Activated CD4-positive, alpha-beta T cell treated with anti-CD3 and anti-CD28 coated beads for 36 hours (primary cell): ENCODE data around the gene DENND1C. TPM values are rescaled to one million over a fixed set of nuclear protein-coding genes. Genes with fewer than 3 reads are reported as not detected.

ENCODE experiments used
- ATAC-seq: fragments of 200-7000 bp; cut with Tn5 transposase; one replicate; pipeline ENCODE4 v1.10.0; 2021; ENCODE audit warnings: mild to moderate bottlenecking, moderate library complexity
- CTCF ChIA-PET: fragments of 350-600 bp; sonication (Branson Sonifier 250); formaldehyde crosslinking; loops from one replicate; lab custom pipeline; 2021; ENCODE audit warnings: antibody characterized with exemption; lab: Charles Lee
- POLR2A ChIA-PET: fragments of 350-600 bp; sonication (Branson Sonifier 250); formaldehyde crosslinking; loops from one replicate; lab custom pipeline; 2021; ENCODE audit warnings: antibody characterized with exemption, inconsistent platforms; lab: Charles Lee
- DNase-seq: peaks from one replicate; pipeline ENCODE4 v3.0.0-alpha.2; 2020
- H3K27ac Mint-ChIP-seq: one replicate; pipeline ENCODE4 v1.8.0; 2021; ENCODE audit warnings: mixed read lengths
- H3K27me3 Mint-ChIP-seq: one replicate; pipeline ENCODE4 v1.8.0; 2021; ENCODE audit warnings: mixed read lengths
- H3K36me3 Mint-ChIP-seq: one replicate; pipeline ENCODE4 v1.8.0; 2021; ENCODE audit warnings: low read depth, mixed read lengths
- H3K4me1 Mint-ChIP-seq: one replicate; pipeline ENCODE4 v1.8.0; 2021; ENCODE audit warnings: mixed read lengths
- H3K4me3 Mint-ChIP-seq: one replicate; pipeline ENCODE4 v1.8.0; 2021; ENCODE audit warnings: mild to moderate bottlenecking, moderate library complexity, mixed read lengths
- H3K9me3 Mint-ChIP-seq: one replicate; pipeline ENCODE4 v1.8.0; 2021; ENCODE audit warnings: low read depth, mixed read lengths
- intact Hi-C, 2 experiments: fragments of 100-400 bp; cut with DNase I in 1 of 2; cut with micrococcal nuclease in 1 of 2; formaldehyde crosslinking; loops; one replicate each; pipeline versions ENCODE4 v1.14.2 to v1.15.1; 2022 to 2024; cut with DNase I, micrococcal nuclease
- total RNA-seq, 2 experiments: library from RNA; stranded (reverse); gene quantifications; one replicate each; pipeline ENCODE4 v1.2.3, GENCODE V29; 2021

The DENND1C gene
- total RNA-seq, 2 experiments from 2014 or later, result 49.5 to 56.3 TPM

DNA sequence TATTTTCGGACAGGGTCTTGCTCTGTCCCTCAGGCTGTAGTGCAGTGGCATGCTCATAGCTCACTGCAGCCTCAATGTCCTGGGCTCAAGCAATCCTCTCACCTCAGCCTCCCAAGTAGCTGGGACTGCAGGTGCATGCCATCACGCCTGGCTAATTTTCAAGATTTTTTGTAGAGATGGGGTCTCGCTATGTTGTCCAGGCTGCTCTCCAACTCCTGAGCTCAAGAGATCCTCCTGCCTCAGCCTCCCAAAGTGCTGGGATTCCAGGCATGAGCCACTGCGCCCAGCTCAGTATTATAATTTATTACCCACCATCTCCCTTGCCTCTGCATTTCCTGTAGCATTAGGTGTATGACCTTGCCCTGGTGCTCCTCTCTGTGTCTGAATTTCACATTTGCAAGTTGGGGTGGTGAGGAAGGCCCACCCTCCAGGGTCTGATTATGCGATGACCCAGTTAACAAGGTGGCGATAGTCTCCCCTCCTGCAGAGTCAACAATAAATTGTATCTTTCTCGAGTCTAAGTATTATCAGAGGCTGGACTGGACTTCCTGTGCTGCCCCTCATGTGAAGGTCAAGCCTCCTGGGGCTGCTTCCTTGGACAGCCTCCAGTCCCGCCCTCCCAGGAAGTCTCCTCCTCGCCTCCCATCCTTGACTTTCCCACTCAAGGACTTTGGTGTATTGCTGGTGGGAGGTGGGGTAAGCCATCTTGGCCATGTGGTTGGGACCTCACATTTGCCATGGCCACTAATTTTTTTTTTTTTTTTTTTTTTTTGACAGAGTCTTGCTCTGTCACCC is 22.0 kb upstream of the DENND1C start:
- ChIA-PET CTCF (interaction anchor here (0.6 to 1.3 kb wide), 5 partner anchors 13 to 277 kb away, joined by 3 read pairs; partner anchors contain the start of gene ALKBH7), POLR2A (no interaction called here)
- Mint-ChIP-seq H3K36me3 (no peaks in the 10 kb centered on the region), H3K9me3 (no peaks in the 10 kb centered on the region), H3K27ac (no peak overlapping the region), H3K4me1 (peaks cover 7% of the 10 kb centered on the region), H3K4me3 (no peak overlapping the region), H3K27me3 (peaks cover 7% of the 10 kb centered on the region)
- DNase-seq, result no peak
- ATAC-seq, result no peak
- intact Hi-C loops, result loop anchor here (1.0 to 5.0 kb wide), 3 partner anchors 41 to 79 kb away; partner anchors contain the start of genes CRB3 (in 1 of the 2) and KHSRP (in 1 of the 2)

DNA sequence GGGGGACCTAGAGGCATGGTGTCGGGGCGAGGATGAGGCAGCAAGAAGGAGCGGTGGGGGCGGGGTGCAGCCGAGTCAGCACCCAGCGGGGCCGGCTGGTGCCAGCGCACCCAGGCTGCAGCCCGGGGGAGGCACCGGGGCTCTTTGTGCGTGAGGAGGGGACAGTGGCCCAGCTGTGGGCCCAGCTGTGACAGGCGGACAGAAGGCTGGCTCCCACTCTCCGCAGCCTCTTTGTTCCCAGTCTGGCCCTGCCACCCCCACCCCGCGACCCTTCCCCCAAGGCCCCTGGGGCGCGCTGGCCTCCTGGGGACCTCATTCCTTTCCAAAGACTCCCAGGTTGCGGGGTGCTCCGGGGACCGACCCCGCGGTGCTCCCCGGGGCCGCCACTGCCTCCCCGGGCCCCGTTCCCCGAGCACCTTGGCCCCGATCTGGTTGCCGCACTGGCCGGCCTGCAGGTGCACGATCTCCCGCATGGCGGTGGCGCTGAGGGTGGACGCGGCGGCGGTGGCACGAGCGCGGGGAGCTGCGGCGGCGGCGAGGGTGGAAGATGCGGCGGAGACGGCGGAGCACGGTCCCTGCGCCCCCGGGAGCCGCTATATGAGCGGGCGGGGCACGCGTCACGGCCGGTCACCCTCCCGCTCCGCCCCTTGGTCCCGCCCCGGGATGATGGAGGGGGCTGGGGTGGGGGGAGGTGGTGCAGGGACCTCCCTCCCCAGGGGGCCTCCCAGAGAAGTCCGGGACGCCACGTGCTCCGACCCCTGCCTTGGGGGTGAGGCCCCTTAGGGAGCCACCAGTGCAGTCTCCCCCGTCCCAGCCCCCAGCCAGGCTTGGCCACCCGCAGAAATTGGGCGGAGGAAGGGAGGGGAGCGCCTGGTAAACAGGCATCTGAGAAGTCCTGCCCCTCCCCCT is 20.4 kb upstream of the DENND1C start, which contains the start of gene TUBB4A:
TUBB4A (minus strand) TSS at position 570 of the 909 bp plus-strand sequence; CDS start at position 473, 97 bp downstream.
- Mint-ChIP-seq H3K4me3 (peak within 1 kb of the TSS; percentile 68), H3K27me3 (peaks cover 7% of the 10 kb centered on the region), H3K9me3 (no peaks in the 10 kb centered on the region), H3K4me1 (peaks cover 7% of the 10 kb centered on the region), H3K36me3 (no peaks in the 10 kb centered on the region), H3K27ac (no peak within 1 kb of the TSS)
- peak; percentile 70 for DNase-seq
- ChIA-PET CTCF (no interaction called here), POLR2A (interaction anchor here (0.6 kb wide), 1 partner anchor 115 kb away, joined by 3 read pairs; no protein-coding TSS in a partner anchor)
- intact Hi-C loops, result loop anchor here in 1 of 2 experiments (5.0 kb wide), 1 partner anchor 40 kb away; the partner anchor contains the start of gene CRB3
- peak; percentile 49 for ATAC-seq

DNA sequence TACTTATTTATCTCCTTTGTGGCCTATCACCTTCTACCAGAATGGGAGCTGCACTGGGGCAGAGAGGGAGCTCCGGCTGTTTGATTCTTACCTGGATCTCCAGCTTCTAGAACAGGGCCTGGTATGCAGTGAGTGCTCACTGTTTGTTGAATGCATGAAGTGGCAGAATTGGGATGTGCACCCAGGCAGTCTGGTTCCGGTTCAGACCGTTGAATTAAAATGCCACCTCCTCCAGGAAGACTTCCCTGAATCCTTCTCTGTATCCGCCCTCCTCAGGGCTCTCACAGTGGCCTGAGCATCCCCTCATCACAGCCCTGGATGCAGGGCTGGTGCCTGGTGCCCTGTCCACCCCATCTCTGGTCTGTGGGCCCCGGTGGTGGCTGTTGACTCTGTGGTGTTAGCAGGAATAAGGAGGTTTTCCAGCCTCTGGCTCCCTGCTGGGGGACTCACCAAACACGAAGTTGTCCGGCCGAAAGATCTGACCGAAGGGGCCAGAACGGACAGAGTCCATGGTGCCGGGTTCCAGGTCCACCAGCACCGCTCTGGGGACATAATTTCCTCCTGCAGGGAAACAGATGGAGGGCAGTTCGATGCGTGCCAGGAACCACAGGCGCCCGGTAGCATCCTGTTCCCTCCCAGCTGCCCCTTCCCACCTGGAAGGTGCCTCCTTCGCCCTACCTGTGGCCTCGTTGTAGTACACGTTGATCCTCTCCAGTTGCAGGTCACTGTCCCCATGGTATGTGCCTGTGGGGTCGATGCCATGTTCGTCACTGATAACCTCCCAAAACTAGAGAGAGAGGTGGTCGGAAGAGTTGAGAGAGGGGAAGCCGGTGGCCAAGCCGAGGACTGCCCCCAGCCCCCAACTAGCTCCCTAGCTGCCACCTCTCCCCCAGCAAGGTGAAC is 19.5 kb upstream of the DENND1C start:
- intact Hi-C loops, result loop anchor here in 1 of 2 experiments (5.0 kb wide), 1 partner anchor 39 kb away; the partner anchor contains the start of gene CRB3
- no peak for ATAC-seq
- H3K36me3 Mint-ChIP-seq, result no peaks in the 10 kb centered on the region

DNA sequence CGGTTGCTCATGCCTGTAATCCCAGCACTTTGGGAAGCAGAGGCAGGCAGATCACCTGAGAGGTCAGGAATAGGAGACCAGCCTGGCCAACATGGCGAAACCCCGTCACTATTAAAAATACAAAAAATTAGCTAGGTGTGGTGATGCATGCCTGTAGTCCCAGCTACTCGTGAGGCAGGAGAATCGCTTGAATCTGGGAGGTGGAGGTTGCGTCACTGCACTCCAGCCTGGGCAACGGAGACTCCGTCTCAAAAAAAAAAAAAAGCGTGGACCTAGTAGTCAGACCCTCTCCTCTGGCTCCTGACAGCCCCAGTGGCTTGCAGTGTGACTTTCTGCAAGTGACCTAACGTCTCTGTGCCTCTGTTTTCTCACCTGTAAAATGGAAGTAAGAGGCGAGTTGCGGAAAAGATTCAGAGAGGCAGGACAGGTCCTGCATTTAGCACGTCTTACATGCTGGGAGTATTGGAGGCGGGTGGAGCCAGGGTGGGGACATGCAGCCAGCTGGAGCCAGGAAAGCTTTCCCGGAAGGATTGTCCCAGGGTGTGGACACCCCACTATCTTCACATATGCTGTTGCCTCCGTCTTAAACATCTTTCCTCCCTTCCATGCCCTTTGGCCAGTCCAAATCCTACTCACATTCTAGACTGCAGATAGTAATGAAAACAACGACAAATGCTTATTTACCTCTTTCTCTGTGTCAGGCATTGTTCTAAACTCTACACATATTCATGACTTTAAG is 17.6 kb upstream of the DENND1C start:
- H3K4me1 Mint-ChIP-seq, result peaks cover 7% of the 10 kb centered on the region
- POLR2A ChIA-PET, result interaction anchor here (0.6 kb wide), 1 partner anchor 74 kb away, joined by 3 read pairs; the partner anchor contains the start of gene KHSRP
- CTCF ChIA-PET, result interaction anchor here (0.6 kb wide), 1 partner anchor 365 kb away, joined by 3 read pairs; no protein-coding TSS in a partner anchor
- no peaks in the 10 kb centered on the region for H3K36me3 Mint-ChIP-seq
- H3K27ac Mint-ChIP-seq, result no peak overlapping the region
- ATAC-seq, result no peak
- H3K9me3 Mint-ChIP-seq, result no peaks in the 10 kb centered on the region
- H3K27me3 Mint-ChIP-seq, result peaks cover 7% of the 10 kb centered on the region
- intact Hi-C loops, result no loop called here
- no peak for DNase-seq
- no peak overlapping the region for H3K4me3 Mint-ChIP-seq

More for the DNA sequence above, 19.5 kb upstream of the DENND1C start:
- Mint-ChIP-seq H3K4me1 (peaks cover 7% of the 10 kb centered on the region), H3K4me3 (peak overlapping the region; percentile 68), H3K9me3 (no peaks in the 10 kb centered on the region), H3K27ac (no peak overlapping the region), H3K27me3 (peaks cover 7% of the 10 kb centered on the region)
- ChIA-PET POLR2A (interaction anchor here (0.6 kb wide), 1 partner anchor 263 kb away, joined by 3 read pairs; no protein-coding TSS in a partner anchor), CTCF (interaction anchor here (0.6 kb wide), 1 partner anchor 347 kb away, joined by 3 read pairs; no protein-coding TSS in a partner anchor)
- DNase-seq, result no peak

DNA sequence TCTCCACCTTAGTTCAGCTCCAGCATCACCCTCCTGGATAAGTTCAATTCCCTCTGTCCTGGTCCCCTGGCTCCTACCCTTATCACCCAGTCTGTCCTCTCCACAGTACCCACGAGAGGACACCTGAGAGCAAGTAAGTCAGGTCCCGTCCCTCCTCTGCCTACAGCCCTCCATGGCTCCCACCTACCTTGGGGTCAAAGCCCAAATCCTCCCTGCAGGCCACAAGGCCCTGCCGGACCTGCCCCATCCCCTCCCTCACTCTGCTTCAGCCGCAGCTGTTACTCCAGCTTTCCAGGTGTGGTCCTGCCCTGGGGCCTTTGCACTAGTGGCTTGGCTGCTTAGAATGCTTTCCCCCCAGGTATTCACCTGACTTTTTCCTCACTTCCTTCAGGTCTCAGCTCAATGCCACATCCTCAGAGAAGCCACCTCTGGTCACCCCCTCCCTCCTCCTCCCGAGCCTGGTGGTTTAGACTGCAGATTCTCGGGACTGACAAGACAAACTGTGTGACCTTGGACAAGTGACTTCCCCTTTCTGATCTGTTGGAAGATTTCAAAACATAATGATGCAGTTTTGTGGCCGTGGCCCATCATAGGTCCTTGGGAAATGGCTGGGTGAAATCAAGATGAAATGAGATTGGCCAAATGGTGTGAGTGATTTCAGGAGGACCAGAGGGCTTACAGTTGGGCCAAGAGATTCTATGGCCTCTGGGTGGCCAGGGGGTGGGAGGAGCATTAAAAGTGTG is 16.9 kb upstream of the DENND1C start:
- CTCF ChIA-PET, result no interaction called here
- H3K27ac Mint-ChIP-seq, result no peak overlapping the region
- POLR2A ChIA-PET, result interaction anchor here (0.6 kb wide), 1 partner anchor 74 kb away, joined by 3 read pairs; the partner anchor contains the start of gene KHSRP
- peaks cover 7% of the 10 kb centered on the region for H3K27me3 Mint-ChIP-seq
- no peaks in the 10 kb centered on the region for H3K36me3 Mint-ChIP-seq
- no peak overlapping the region for H3K4me3 Mint-ChIP-seq
- no peak for ATAC-seq
- no peak for DNase-seq
- intact Hi-C loops, result no loop called here
- H3K4me1 Mint-ChIP-seq, result peaks cover 7% of the 10 kb centered on the region
- no peaks in the 10 kb centered on the region for H3K9me3 Mint-ChIP-seq

DNA sequence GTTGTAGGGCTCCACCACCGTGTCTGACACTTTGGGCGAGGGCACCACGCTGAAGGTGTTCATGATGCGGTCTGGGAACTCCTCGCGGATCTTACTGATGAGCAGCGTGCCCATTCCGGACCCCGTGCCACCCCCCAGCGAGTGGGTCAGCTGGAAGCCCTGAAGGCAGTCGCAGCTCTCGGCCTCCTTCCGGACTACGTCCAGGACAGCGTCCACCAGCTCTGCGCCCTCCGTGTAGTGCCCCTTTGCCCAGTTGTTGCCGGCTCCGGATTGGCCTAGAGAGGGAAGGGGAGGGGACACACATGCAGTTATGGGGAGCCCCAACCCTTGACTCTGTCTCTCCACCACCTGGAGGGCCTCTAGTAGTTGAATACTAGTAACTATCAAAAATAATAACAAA is 14.4 kb upstream of the DENND1C start:
- DNase-seq, result no peak
- Mint-ChIP-seq H3K27ac (no peak overlapping the region), H3K27me3 (peaks cover 2% of the 10 kb centered on the region), H3K9me3 (peaks cover 3% of the 10 kb centered on the region), H3K4me1 (peaks cover 10% of the 10 kb centered on the region), H3K36me3 (no peaks in the 10 kb centered on the region), H3K4me3 (no peak overlapping the region)
- intact Hi-C loops, result no loop called here
- ATAC-seq, result no peak
- CTCF ChIA-PET, result no interaction called here
- POLR2A ChIA-PET, result no interaction called here

DNA sequence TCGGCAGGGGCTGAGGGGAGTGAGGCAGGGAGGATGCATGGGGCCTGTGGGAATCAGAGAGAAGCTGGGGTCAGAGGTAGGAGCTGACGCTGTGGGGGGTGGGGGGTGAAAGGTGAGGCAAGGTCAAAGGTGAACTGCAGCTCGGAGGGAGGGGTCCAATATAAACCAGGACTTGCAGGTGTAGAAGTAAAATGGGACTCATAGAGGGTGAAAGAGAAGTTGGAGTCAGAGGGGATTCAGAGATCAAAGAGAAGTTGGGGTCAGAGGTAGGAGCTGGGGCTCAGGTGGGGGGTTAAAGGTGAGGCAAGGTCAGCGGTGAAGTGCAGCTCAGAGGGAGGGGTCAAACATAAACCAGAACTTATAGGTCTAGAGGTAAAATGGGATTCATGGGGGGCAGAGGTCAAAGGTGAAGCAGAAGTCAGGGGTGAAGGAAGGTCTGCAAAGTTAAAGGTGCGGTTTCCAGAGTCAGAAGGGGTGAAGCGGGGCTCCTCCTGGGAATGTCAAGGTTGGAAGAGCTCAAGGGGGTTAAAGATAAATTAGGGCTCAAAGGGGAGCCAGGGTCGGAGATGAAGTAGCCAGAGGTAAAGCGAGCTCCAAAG is 12.9 kb upstream of the DENND1C start:
- no peak for DNase-seq
- POLR2A ChIA-PET, result no interaction called here

DNA sequence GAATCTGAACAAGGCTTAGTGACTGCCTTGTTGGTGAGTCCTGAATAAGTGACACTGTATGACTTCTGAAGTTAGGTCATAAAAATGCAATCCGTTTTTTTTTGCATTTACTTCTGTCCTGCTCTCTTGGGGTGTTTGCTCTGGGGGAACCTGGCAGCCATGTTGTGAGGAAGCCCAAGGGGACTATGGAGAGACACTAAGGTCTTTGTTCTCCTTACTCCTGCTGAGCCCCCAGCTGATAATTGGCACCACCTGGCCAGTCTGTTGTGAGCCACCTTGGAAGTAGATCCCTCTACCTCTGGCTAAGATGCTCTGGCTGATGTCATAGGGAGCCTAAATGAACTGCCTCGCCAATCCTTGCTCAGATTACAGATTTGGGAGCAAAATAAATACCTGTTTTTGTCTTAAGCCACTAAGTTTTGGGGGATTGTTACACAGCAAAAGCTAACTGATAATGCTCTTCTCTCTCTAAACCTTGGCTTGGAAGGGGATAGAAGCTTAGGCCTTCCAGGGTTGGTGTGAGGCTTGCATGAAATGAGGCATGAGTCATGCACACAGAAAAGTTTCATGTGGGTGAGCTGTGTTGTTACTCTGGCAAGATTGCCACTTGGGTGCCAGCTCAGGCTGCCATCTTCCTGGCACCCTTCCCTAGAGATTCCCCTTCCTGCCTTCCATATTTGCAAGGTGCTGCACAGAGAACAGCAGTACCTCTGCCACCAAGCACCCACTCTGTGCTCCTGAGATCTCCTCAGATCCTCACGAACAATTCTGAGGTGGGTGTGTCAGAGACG is 10.4 kb upstream of the DENND1C start:
- peak; percentile 57 for ATAC-seq
- ChIA-PET POLR2A (interaction anchor here (0.6 to 1.7 kb wide), 2 partner anchors 11 to 246 kb away, joined by 5 to 6 read pairs; partner anchors contain the start of gene DENND1C), CTCF (interaction anchor here (0.7 to 1.7 kb wide), 3 partner anchors 11 to 162 kb away, joined by 3 to 7 read pairs (median 4); partner anchors contain the start of gene DENND1C)
- Mint-ChIP-seq H3K4me3 (no peak overlapping the region), H3K9me3 (peaks cover 3% of the 10 kb centered on the region), H3K27me3 (no peaks in the 10 kb centered on the region), H3K27ac (peak overlapping the region; percentile 3), H3K36me3 (no peaks in the 10 kb centered on the region), H3K4me1 (peaks cover 19% of the 10 kb centered on the region)
- intact Hi-C loops, result no loop called here
- DNase-seq, result no peak

More for the DNA sequence above, 12.9 kb upstream of the DENND1C start:
- Mint-ChIP-seq H3K36me3 (no peaks in the 10 kb centered on the region), H3K4me3 (no peak overlapping the region), H3K27me3 (no peaks in the 10 kb centered on the region), H3K4me1 (peaks cover 17% of the 10 kb centered on the region), H3K27ac (no peak overlapping the region), H3K9me3 (peaks cover 3% of the 10 kb centered on the region)
- CTCF ChIA-PET, result interaction anchor here (0.6 kb wide), 1 partner anchor 91 kb away, joined by 3 read pairs; no protein-coding TSS in a partner anchor
- ATAC-seq, result no peak
- intact Hi-C loops, result no loop called here
